MM.1S (cell line): ENCODE results near the gene SLC38A8.

Experiments
- EZH2 ChIP-seq: fragments of 300-600 bp; sonication (generic); optimal IDR thresholded peaks from 2 replicates; pipeline ENCODE3; 2017; ENCODE audit warnings: low read depth, mild to moderate bottlenecking, antibody characterized with exemption, low read length, mixed read lengths
- EZH2phosphoT487 ChIP-seq: fragments of 300-600 bp; sonication (generic); IDR thresholded peaks from 2 replicates; pipeline ENCODE4 v1.6.1; 2018; ENCODE audit warnings: antibody characterized with exemption, low read length
- TF ChIP-seq, protein P1 (sequence below): fragments of 300-600 bp; sonication (generic); IDR thresholded peaks from 2 replicates; pipeline ENCODE4 v1.5.1; 2016; ENCODE audit warnings: antibody characterized with exemption, low read length, mixed read lengths

DNA sequence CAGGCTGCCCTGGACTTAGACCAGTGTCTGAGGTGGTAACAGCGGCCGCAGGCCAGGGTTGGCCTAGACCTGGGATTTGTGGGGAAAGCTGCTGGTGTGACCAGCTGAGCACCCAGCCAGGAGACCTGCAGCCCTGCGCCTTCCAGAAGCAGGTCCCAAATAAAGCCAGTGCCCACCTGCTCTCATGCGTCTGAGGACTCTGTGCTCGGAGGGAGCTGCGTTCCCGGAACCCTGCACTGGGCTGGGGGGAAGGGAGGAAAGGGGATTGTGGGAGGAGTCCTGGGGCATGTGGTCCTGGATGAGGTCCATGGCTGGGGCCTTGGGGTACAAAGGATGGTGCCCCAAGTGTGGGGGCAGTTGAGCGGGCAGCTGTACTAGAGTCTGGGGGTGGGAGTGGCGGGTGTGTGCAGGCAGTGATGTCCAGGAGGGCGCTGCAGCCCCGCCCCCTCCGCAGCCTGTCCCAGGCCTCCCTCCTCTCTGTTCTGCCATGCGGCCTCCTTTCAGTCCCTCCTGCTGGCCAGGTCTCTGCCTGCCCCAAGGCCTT is 76.4 kb downstream of the SLC38A8 start:
- TF ChIP-seq, protein P1, sequence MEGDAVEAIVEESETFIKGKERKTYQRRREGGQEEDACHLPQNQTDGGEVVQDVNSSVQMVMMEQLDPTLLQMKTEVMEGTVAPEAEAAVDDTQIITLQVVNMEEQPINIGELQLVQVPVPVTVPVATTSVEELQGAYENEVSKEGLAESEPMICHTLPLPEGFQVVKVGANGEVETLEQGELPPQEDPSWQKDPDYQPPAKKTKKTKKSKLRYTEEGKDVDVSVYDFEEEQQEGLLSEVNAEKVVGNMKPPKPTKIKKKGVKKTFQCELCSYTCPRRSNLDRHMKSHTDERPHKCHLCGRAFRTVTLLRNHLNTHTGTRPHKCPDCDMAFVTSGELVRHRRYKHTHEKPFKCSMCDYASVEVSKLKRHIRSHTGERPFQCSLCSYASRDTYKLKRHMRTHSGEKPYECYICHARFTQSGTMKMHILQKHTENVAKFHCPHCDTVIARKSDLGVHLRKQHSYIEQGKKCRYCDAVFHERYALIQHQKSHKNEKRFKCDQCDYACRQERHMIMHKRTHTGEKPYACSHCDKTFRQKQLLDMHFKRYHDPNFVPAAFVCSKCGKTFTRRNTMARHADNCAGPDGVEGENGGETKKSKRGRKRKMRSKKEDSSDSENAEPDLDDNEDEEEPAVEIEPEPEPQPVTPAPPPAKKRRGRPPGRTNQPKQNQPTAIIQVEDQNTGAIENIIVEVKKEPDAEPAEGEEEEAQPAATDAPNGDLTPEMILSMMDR: no peak
- no peak for TF ChIP-seq EZH2
- no peak for TF ChIP-seq EZH2phosphoT487
